ENCODE data around the gene LEMD2.

The LEMD2 gene

DNA sequence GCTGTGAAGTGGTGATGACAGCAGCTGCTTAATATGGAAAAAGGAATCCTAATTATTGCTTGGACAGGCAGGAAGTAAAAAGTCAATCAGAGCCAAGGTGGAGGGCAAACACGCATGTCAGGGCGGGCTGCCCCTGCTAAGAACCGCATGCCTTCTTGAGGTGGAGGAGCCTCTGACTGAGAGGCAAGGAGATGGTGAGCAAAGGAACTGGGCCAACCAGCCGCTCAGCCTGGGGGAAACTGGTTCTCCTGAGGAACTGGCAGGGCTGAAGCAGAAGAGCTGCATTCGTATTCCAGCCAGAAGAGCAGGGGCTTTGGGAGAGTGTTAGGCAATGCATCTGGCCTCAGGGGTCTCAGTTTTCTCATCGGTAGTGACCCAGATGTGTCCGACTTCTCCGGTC, 28.0 kb upstream of the LEMD2 start:
- DNase-seq (ENCODE audit: extremely low read depth, low read depth) = no peak
- TF ChIP-seq, protein P1, sequence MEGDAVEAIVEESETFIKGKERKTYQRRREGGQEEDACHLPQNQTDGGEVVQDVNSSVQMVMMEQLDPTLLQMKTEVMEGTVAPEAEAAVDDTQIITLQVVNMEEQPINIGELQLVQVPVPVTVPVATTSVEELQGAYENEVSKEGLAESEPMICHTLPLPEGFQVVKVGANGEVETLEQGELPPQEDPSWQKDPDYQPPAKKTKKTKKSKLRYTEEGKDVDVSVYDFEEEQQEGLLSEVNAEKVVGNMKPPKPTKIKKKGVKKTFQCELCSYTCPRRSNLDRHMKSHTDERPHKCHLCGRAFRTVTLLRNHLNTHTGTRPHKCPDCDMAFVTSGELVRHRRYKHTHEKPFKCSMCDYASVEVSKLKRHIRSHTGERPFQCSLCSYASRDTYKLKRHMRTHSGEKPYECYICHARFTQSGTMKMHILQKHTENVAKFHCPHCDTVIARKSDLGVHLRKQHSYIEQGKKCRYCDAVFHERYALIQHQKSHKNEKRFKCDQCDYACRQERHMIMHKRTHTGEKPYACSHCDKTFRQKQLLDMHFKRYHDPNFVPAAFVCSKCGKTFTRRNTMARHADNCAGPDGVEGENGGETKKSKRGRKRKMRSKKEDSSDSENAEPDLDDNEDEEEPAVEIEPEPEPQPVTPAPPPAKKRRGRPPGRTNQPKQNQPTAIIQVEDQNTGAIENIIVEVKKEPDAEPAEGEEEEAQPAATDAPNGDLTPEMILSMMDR (IDR thresholded peaks at IDR 0.05; ENCODE audit: low read depth, low read length) = no peak

DNA sequence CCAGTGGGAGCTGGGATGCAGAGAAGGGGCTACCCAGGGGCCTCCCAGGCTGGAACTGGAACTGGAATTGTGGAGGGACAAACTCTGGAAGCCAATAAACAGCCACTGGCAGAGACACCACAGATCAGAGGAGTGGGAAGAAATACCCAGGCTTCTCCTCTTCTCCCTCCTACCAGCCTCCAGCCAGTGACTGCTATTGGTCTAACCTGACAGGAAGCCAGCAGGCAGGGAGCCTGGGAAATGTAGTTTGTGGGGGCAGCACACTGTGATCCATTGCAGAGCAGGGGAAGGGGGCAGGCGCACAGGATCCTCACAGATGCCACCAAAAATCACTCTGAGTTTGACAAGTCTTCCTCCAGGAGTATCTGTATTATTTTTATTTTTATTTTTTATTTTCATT, 26.9 kb upstream of the LEMD2 start:
- no peak for DNase-seq (ENCODE audit: extremely low read depth, low read depth)
- TF ChIP-seq, protein P1 (IDR thresholded peaks at IDR 0.05; ENCODE audit: low read depth, low read length) = no peak

DNA sequence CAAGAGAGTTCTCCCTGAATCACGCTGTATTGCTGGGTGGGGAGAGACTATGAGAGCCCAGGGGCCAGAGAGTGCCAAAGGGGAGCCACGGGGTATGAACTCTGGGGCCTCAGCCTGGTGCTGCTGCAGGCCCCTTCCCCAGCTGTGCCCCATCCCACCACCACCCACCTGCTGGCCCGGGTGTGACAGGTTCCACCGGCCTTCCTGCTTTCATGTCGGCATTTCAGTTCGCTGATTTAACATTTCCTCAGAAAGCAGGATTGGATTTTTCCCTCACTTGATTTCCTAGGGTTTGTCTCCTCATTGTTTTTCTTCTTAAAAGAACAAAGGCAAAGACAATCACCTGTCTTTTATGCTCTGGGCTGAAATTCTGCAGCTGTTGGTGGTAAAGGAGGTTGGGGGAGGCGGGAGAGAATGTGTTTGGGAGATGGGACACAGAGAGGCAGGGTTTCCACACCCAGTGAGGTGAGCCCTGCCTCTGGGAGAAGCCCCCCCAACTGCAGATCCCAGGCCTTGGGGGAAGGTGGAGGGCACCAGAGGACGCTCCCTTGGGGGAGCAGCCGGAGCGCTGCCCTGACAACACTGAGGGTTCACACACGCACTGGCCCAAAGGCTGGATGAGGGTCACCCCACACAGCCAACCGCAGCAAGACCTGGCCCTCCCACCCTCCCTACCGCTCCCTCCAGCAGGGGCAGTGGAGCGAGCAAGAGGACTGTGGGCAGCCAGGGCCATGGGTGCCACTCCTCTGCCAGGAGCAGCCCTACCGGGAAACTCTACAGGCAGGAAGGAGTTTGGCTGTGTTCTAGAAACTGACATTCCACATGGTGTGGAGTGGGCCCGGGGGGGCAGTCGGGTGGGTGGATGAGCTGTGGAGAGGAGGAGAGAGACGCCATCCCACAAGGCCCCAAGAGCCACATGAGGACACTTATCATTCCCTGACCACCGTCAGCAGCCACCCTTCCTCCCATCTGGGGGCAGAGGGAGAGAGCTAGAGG, 25.4 kb upstream of the LEMD2 start:
- TF ChIP-seq, protein P1 (IDR thresholded peaks at IDR 0.05; ENCODE audit: low read depth, low read length) = no peak
- no peak for DNase-seq (ENCODE audit: extremely low read depth, low read depth)

DNA sequence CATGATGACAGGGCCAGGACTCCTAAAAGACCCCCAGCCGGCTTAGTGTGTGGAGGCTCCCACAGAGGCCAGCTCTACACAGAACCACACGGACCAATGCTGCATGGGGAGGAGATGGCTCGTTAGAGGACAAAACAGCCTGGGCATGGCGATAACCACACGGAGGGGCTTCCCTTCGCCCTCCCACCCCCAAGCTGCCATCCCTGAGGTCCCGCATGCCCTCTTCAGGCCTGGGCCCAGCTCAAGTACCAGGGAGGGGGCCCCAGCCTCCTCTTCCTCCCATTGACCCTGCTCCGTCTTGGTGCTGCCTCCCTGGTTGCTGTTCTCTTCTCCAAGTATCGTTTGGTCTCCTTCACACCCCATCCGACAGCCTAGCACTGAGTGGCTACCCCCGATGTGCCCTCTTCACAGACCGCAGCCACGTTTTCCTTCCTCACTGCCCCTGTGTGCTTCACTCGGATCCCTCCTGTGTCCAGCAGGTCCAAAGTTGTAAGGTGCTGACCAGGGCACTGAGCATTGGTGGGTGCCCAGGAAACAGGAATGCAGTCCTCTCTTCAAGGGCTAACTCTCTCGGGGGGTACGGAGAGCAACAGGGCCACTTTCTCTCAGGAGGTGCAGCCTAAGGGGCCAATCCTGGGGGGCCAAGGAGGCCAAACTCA, 24.4 kb upstream of the LEMD2 start:
- TF ChIP-seq, protein P1 (IDR thresholded peaks at IDR 0.05; ENCODE audit: low read depth, low read length) = no peak
- no peak for DNase-seq (ENCODE audit: extremely low read depth, low read depth)

GRCh38 chr6:33812669-33813068, 23.7 kb upstream of the LEMD2 start:
- no peak for DNase-seq (ENCODE audit: extremely low read depth, low read depth)
- TF ChIP-seq, protein P1 (IDR thresholded peaks at IDR 0.05; ENCODE audit: low read depth, low read length) = peak; percentile 30

- no peak for DNase-seq (ENCODE audit: extremely low read depth, low read depth)
- TF ChIP-seq, protein P1 (IDR thresholded peaks at IDR 0.05; ENCODE audit: low read depth, low read length) = no peak
Observed at GRCh38 chr6:33809594-33809993, 20.7 kb upstream of the LEMD2 start.

DNA sequence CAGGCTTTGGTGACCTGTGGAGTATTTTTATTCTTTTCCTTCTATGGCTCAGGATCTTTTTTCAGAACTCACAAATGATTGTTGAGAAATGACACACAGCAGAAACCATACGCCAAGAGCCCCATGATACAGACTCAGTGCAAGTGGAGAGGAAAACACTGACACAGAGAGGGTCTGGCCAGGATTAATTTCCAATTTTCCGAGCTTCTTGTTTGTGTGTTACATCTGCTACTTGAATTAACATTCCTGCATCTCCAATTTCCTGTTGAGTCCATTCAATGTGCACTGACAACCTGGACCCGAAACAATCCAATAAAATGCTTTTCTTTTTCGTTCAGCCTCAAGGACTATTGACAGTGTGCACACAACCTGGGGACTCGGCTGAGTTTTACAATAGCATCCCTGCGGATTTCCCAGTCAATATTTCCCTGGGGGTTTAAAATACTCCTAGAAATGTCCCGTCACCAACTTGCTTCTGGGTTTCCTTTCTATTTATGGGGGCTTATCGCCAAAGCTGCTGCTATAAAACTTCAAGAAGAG, 19.8 kb upstream of the LEMD2 start:
- DNase-seq (ENCODE audit: extremely low read depth, low read depth) = no peak
- TF ChIP-seq, protein P1 (IDR thresholded peaks at IDR 0.05; ENCODE audit: low read depth, low read length) = no peak

All from AG09319 (cell line).